Fibroblast of villous mesenchyme (primary cell): ENCODE data around the gene KAZN. TPM values are rescaled to one million over a fixed set of nuclear protein-coding genes. Genes with fewer than 3 reads are reported as not detected.

Source experiments
- DNase-seq: peaks from one replicate; pipeline ENCODE4 v3.0.0-alpha.2; 2010; ENCODE audit warnings: low read depth
- H3K4me3 ChIP-seq: 2 replicates; pipeline ENCODE4 v1.5.1; 2011; ENCODE audit warnings: low read depth, mild to moderate bottlenecking, low read length
- CTCF ChIP-seq: IDR thresholded peaks from 2 replicates; pipeline ENCODE4 v1.5.1; 2012; ENCODE audit warnings: low read depth, mild to moderate bottlenecking, low read length; ENCODE audit not compliant: insufficient read depth
- total RNA-seq: library from RNA; depleted of rRNA; stranded (reverse); fragments of >200 nt; gene quantifications from 2 replicates; pipeline ENCODE4 v1.2.3, GENCODE V29; 2012

Gene KAZN
- total RNA-seq, 1 donor, result 8.6 TPM

GRCh38 chr1:15023976-15024375, 425.5 kb downstream of the KAZN start:
- no peak for DNase-seq
- H3K4me3 ChIP-seq, result no peak overlapping the region
- TF ChIP-seq CTCF, result no peak

GRCh38 chr1:15026117-15026489, 427.6 kb downstream of the KAZN start:
- TF ChIP-seq CTCF, result no peak
- H3K4me3 ChIP-seq, result no peak overlapping the region
- DNase-seq, result no peak

- peak; percentile 70 for DNase-seq
- TF ChIP-seq CTCF, result peak; percentile 94
- H3K4me3 ChIP-seq, result no peak overlapping the region
These were observed 429.1 kb downstream of the KAZN start for GRCh38 chr1:15027515-15027986.

GRCh38 chr1:15028102-15028501, 429.6 kb downstream of the KAZN start:
- H3K4me3 ChIP-seq, result no peak overlapping the region

GRCh38 chr1:15028616-15029015, 430.1 kb downstream of the KAZN start:
- no peak for TF ChIP-seq CTCF
- no peak overlapping the region for H3K4me3 ChIP-seq
- DNase-seq, result no peak

More at GRCh38 chr1:15028102-15028501, 429.6 kb downstream of the KAZN start:
- DNase-seq, result peak; percentile 72
- no peak for TF ChIP-seq CTCF

GRCh38 chr1:15029036-15029435, 430.6 kb downstream of the KAZN start:
- DNase-seq, result no peak
- H3K4me3 ChIP-seq, result no peak overlapping the region
- TF ChIP-seq CTCF, result no peak

- no peak overlapping the region for H3K4me3 ChIP-seq
- TF ChIP-seq CTCF, result no peak
- DNase-seq, result no peak
These were observed 431.3 kb downstream of the KAZN start for GRCh38 chr1:15029786-15030185.
